Measurements from ENCODE around the gene HSPA8. TPM values are rescaled to one million over a fixed set of nuclear protein-coding genes. Genes with fewer than 3 reads are reported as not detected.

The HSPA8 gene
- total RNA-seq: 1,000 to 10,000 TPM in 2 of 4 donors, 100 to 1,000 TPM in 2; 767 to 1,626 (median 1,046) TPM

- H3K27me3 ChIP-seq: no peaks in the 10 kb centered on the region
- H3K9me3 ChIP-seq: no peaks in the 10 kb centered on the region
- DNase-seq: peak; percentile 48
- 0% methylated on average over 10 of the region's 45 CpGs for WGBS, 2 donors
- H3K36me3 ChIP-seq: peaks cover 11 to 46% (median 24%) of the 10 kb centered on the region in 3 donors
- intact Hi-C loops (cut with DNase I): no loop called here
- H3K27ac ChIP-seq: peak within 1 kb of the TSS; percentile 100
- H3K4me3 ChIP-seq: peak within 1 kb of the TSS; percentile 65 to 98 (median 94)
- peak in 3 of 4 donors; percentile 49 to 98 (median 97) for TF ChIP-seq POLR2A (IDR thresholded peaks at IDR 0.05)
- TF ChIP-seq, protein P1, sequence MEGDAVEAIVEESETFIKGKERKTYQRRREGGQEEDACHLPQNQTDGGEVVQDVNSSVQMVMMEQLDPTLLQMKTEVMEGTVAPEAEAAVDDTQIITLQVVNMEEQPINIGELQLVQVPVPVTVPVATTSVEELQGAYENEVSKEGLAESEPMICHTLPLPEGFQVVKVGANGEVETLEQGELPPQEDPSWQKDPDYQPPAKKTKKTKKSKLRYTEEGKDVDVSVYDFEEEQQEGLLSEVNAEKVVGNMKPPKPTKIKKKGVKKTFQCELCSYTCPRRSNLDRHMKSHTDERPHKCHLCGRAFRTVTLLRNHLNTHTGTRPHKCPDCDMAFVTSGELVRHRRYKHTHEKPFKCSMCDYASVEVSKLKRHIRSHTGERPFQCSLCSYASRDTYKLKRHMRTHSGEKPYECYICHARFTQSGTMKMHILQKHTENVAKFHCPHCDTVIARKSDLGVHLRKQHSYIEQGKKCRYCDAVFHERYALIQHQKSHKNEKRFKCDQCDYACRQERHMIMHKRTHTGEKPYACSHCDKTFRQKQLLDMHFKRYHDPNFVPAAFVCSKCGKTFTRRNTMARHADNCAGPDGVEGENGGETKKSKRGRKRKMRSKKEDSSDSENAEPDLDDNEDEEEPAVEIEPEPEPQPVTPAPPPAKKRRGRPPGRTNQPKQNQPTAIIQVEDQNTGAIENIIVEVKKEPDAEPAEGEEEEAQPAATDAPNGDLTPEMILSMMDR (IDR thresholded peaks at IDR 0.05): peak in 1 of 6 experiments; percentile 4
- H3K4me1 ChIP-seq: peaks cover 30 to 70% (median 47%) of the 10 kb centered on the region in 3 donors
Measured at GRCh38 chr11:123061403-123062157, at the start of gene HSPA8. HSPA8 (minus strand) TSS chr11:123062136; CDS start chr11:123061324, 812 bp downstream.

DNA sequence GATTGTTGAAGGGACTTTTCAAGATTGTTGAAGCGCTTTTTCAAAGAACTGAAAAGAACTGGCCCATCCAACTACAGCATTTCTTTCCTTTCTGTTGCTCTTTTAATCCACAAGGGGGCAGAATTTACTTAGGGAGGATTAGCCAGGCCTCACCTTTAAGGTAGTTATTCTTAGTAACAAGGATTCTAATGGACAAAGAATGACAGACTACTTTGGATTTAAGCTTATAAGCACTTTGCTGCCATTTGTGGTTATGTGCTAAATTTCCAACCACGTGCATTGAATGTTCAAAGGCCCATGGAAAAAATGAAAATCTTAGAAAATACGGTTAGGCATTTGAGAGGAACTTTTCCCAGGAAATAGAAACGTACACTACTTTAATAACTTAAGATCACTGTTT lies 49.5 kb upstream of the HSPA8 start:
- WGBS, 2 donors: 57 to 59% methylated on average over 4 of the region's 4 CpGs
- H3K4me3 ChIP-seq: no peak overlapping the region
- TF ChIP-seq POLR2A (IDR thresholded peaks at IDR 0.05): no peak
- TF ChIP-seq, protein P1 (IDR thresholded peaks at IDR 0.05): peak; percentile 71 to 89 (median 78)
- H3K9me3 ChIP-seq: peaks cover 0 to 8% (median 8%) of the 10 kb centered on the region in 3 donors
- DNase-seq: no peak
- peak overlapping the region in 2 of 4 donors; percentile 18 to 49 for H3K27ac ChIP-seq
- H3K4me1 ChIP-seq: peaks cover 0 to 11% (median 0%) of the 10 kb centered on the region in 3 donors
- H3K36me3 ChIP-seq: no peaks in the 10 kb centered on the region
- H3K27me3 ChIP-seq: peaks cover 0 to 4% (median 0%) of the 10 kb centered on the region in 4 donors
- intact Hi-C loops (cut with DNase I): loop anchor here (5.0 kb wide), 1 partner anchor 136 kb away; no protein-coding TSS in a partner anchor

DNA sequence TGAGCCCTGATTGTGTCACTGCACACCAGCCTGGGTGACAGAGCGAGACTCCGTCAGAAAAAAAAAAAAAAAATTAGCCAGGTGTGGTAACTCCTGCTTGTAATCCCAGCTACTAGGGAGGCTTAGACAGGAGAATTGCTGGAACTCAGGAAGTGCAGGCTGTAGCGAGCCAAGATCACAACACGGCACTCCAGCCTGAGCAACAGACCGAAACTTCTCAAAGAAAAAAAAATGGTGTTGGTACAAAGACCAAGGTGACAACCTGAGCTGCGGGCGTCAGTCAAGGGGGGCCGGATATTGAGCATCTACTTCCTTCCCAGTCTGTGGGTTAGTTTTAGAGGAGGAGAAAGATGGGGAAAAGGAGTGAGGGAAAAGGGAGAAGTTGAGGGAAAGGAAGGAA lies 48.5 kb upstream of the HSPA8 start:
- H3K36me3 ChIP-seq: no peaks in the 10 kb centered on the region
- intact Hi-C loops (cut with DNase I): loop anchor here (5.0 kb wide), 1 partner anchor 137 kb away; no protein-coding TSS in a partner anchor
- peaks cover 0 to 4% (median 0%) of the 10 kb centered on the region in 4 donors for H3K27me3 ChIP-seq
- H3K27ac ChIP-seq: no peak overlapping the region
- 63 to 67% methylated on average over 8 of the region's 8 CpGs for WGBS, 2 donors
- no peak for DNase-seq
- H3K9me3 ChIP-seq: no peaks in the 10 kb centered on the region
- H3K4me3 ChIP-seq: no peak overlapping the region
- peaks cover 0 to 11% (median 0%) of the 10 kb centered on the region in 3 donors for H3K4me1 ChIP-seq
- TF ChIP-seq, protein P1 (IDR thresholded peaks at IDR 0.05): no peak
- no peak for TF ChIP-seq POLR2A (IDR thresholded peaks at IDR 0.05)

GRCh38 chr11:123107945-123108495 lies 46.1 kb upstream of the HSPA8 start:
- TF ChIP-seq, protein P1 (IDR thresholded peaks at IDR 0.05): no peak
- TF ChIP-seq POLR2A (IDR thresholded peaks at IDR 0.05): no peak
- intact Hi-C loops (cut with DNase I): no loop called here
- DNase-seq: no peak
- Histone ChIP-seq H3K27ac (no peak overlapping the region), H3K9me3 (no peaks in the 10 kb centered on the region), H3K4me1 (peaks cover 0 to 30% (median 9%) of the 10 kb centered on the region in 3 donors), H3K27me3 (peaks cover 0 to 4% (median 0%) of the 10 kb centered on the region in 4 donors), H3K4me3 (no peak overlapping the region), H3K36me3 (no peaks in the 10 kb centered on the region)
- WGBS, 2 donors: 82 to 84% methylated on average over 4 of the region's 4 CpGs

GRCh38 chr11:123104697-123105096 lies 42.8 kb upstream of the HSPA8 start:
- H3K36me3 ChIP-seq: no peaks in the 10 kb centered on the region
- intact Hi-C loops (cut with DNase I): no loop called here
- peak overlapping the region in 2 of 4 donors; percentile 53 to 54 for H3K27ac ChIP-seq
- peaks cover 0 to 38% (median 11%) of the 10 kb centered on the region in 3 donors for H3K4me1 ChIP-seq
- TF ChIP-seq, protein P1 (IDR thresholded peaks at IDR 0.05): no peak
- no peak for TF ChIP-seq POLR2A (IDR thresholded peaks at IDR 0.05)
- no peaks in the 10 kb centered on the region for H3K9me3 ChIP-seq
- H3K27me3 ChIP-seq: no peaks in the 10 kb centered on the region
- 88 to 90% methylated on average over 3 of the region's 3 CpGs for WGBS, 2 donors
- no peak overlapping the region for H3K4me3 ChIP-seq
- DNase-seq: no peak
